DLD1 (cell line): ENCODE results near the gene HDHD3.
"Not testable (repeated sequence)": the region's sequence is repeated elsewhere in the genome, so short reads cannot be mapped to it uniquely, and the experiment has no call there.

Source experiments
- in situ Hi-C: cut with HindIII; loops from 2 replicates; pipeline ENCODE4 v1.10.0; 2017; ENCODE audit warnings: low sequenced_read_pairs

The HDHD3 gene

GRCh38 chr9:113368348-113368981 lies 8.3 kb downstream of the HDHD3 start:
- in situ Hi-C loops, result no loop called here

- in situ Hi-C loops, result not testable (repeated sequence)
Measured at GRCh38 chr9:113365652-113366051, 11.1 kb downstream of the HDHD3 start.

- in situ Hi-C loops, result no loop called here
Measured at GRCh38 chr9:113364951-113365350, 11.8 kb downstream of the HDHD3 start.

GRCh38 chr9:113363336-113363735 lies 13.4 kb downstream of the HDHD3 start:
- in situ Hi-C loops, result no loop called here

DNA sequence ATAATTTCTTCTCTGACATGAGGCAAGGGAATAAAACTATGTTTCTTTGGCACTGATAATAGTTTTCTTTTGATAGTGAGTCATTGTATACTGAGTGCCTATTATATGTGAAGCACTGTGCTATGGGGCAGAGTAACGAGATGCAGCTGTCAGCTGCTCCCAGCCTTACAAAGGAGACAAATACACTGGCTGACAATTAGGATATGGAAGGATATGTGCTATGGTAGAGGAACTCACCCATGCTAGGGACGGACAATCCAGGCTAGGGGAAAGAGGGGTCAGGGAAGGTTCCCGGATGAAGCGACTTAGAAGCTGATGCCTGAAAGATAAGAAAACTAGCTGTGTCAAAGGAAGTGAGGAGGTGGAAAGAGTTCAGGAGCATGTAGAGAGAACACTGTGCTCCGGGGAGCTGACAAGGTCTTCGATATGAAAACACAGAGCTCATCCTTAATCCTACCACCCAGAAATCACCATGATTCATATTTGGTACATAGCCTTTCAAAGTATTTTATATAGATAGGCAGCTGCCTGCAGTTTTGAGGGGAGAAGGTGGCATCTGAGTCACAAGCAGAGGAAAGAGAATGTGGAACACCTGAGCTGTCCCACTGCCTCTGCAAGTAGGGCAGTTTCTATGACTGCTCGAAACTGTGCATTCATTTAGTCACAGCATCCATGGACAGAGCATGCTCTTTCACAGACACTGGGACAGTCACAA lies 15.3 kb downstream of the HDHD3 start:
- in situ Hi-C loops, result no loop called here

GRCh38 chr9:113360242-113360842 lies 16.4 kb downstream of the HDHD3 start:
- in situ Hi-C loops, result no loop called here

DNA sequence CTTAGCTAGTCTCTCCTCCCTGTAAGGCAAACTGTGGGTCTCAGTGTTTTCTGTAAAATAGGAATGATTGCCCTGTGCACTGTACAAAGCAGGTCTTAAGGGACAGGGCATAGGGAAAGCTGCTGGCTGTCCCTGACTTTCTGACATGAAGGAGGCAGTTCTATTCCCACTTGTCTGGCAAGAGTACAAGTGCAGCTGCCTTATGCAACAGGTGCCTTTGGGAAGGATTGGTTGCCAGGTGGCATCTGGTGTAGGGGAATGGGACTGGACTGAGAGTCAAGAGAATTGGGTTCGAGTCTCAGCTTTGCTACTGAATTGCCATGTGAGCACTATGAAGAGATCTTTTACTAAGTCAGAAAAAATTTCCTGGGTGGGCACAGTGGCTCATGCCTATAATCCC lies 17.4 kb downstream of the HDHD3 start:
- in situ Hi-C loops, result no loop called here

GRCh38 chr9:113356686-113357292 lies 20.0 kb downstream of the HDHD3 start:
- in situ Hi-C loops, result no loop called here

DNA sequence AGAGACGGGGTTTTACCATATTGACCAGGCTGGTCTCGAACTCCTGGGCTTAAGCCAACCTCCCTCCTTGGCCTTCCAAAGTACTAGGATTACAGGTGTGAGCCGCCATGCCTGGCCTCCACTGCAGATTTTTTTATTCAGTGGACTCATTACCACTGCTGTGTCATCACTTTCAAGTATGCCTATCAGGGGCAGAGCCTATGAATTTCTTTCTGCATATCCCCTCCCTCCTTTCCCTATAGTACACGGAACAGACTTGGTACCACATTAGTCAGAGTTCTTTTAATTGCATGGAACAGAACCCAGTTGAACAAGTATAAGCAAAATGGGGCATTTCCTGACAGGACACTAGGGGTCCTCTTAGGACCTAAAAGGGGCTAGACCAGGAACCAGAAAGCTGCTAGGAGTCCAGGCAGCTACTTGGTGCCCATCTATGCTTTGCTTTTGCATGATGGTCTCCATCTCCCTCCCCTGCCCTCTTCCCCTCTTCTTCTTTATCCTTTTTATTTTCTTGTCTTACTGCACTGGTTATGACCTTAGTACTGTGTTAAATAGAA lies 21.7 kb downstream of the HDHD3 start:
- in situ Hi-C loops, result no loop called here

GRCh38 chr9:113352411-113352810 lies 24.4 kb downstream of the HDHD3 start:
- in situ Hi-C loops, result no loop called here

- in situ Hi-C loops, result no loop called here
Measured at GRCh38 chr9:113352006-113352405, 24.8 kb downstream of the HDHD3 start.

- in situ Hi-C loops, result no loop called here
Measured at GRCh38 chr9:113350937-113351336, 25.8 kb downstream of the HDHD3 start.

- in situ Hi-C loops, result no loop called here
Measured at GRCh38 chr9:113350107-113350661, 26.6 kb downstream of the HDHD3 start.

- in situ Hi-C loops, result no loop called here
Measured at GRCh38 chr9:113349445-113350094, 27.2 kb downstream of the HDHD3 start, which contains the start of gene BSPRY. BSPRY (plus strand) TSS chr9:113349541; CDS start chr9:113349580, 39 bp downstream.

DNA sequence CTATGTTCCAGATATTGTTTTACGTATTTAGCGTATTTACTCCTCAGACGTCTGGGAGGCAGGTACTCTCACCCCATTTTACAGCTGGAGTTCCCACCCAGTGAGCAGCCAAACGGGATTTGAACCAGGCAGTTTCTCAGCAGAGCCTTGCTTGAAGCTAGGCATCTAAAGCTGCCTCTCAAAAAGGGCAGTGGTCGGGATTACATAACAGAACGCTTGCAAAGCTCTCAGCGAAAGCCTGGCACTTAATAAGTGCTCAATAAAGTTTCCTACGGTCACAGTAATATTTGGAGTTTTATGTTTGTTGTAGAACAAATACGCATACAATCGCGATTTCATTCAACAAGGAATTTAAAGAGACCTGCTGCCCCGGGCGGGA lies 27.7 kb downstream of the HDHD3 start:
- in situ Hi-C loops, result no loop called here

- in situ Hi-C loops, result no loop called here
Measured at GRCh38 chr9:113348437-113348836, 28.3 kb downstream of the HDHD3 start.

DNA sequence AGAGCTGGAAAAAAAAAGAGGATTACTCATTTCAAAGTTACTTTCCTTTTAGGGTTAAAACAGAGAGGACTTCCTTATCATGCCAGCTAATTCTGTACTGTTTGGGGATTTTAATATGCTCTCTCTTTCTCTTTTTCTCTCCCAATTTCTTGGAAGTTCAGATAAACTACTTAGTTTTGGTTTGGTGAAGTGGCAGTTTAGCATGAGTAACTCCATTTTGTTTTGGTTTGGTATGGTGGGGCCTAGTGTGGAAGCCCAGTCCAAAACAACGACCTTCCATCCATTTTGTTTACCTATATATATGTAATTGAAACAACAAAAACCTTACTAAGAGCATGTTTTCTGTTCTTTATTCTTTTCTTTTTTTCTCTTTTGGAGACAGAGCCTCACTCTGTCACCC lies 31.1 kb downstream of the HDHD3 start:
- in situ Hi-C loops, result no loop called here

DNA sequence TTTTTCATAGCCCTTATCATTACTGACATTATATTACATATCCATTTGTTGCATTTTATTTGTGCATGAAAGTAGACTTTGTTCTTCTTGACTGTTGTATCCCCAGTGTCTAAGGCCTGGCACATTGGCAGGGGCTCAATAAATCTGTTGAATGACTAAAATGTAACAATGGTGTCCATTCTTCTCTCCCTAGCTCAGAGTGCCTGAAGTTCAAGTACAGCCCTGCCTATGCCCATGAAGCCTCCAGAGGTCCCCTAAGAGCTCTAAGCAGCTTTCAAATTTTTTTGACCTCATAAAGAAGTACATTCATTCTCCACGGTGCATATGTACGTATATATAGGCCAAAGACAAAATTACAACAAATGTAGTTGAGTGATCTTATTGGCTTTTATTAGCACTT lies 31.6 kb downstream of the HDHD3 start:
- in situ Hi-C loops, result no loop called here

GRCh38 chr9:113343732-113344231 lies 33.0 kb downstream of the HDHD3 start:
- in situ Hi-C loops, result no loop called here

DNA sequence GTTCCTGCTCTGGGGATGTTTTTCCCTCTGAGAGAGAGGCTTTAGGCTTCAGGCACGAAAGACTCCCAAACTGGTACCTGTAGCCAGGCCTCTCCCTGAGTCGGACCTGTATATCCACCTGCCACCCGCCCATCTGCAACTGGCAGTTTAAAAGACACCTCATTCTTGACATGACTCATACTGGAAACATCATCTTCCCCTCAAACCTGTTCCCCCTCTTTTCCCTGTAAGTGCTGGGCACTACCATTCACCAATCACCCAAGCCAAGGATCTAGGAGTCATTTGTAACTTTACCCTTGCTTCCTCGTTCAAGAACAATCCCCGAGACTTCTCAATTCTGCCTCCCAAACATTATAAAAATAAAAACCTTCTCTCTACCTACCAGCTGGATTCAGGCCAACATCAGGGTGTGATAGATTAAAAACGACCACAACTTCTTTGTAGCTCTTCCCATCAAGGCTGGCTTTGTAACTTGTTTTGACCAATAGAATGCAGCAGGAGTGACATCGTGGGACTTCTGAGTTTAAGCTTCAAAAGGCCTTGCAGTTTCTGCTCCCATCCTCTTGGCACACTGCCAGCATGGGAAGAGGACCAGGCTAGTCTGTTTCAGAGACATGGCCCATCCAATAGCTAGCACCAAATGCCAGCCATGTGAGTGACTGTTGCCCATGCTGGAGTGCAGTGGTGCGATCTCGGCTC lies 34.9 kb downstream of the HDHD3 start:
- in situ Hi-C loops, result no loop called here
